GM15510 (cell line): ENCODE results near the gene STRADA.

Experiments used
- POLR2A ChIP-seq: IDR thresholded peaks from 3 replicates; pipeline ENCODE4 v1.6.1; 2011; ENCODE audit warnings: borderline replicate concordance; ENCODE audit not compliant: insufficient read length; ENCODE audit errors: extremely low read depth

STRADA gene

DNA sequence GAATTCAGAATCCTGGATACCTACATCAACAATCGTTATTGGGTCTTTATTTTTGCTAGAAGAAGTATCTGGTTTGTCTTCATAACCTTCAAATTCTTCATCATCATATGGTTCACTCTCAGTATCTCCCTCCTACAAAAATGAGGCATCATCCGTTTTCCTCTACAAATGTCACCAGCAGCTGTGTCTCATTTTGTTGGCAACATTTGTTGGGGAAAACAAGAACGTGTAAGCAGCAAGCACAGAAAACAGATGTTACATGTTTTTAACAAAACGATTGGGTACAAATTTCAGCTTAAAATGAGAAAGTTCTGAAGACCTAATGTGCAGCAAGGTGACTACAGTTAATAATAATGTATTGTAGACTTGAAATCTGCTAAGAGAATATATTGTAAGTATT lies 23.1 kb upstream of the STRADA start:
- no peak for TF ChIP-seq POLR2A

DNA sequence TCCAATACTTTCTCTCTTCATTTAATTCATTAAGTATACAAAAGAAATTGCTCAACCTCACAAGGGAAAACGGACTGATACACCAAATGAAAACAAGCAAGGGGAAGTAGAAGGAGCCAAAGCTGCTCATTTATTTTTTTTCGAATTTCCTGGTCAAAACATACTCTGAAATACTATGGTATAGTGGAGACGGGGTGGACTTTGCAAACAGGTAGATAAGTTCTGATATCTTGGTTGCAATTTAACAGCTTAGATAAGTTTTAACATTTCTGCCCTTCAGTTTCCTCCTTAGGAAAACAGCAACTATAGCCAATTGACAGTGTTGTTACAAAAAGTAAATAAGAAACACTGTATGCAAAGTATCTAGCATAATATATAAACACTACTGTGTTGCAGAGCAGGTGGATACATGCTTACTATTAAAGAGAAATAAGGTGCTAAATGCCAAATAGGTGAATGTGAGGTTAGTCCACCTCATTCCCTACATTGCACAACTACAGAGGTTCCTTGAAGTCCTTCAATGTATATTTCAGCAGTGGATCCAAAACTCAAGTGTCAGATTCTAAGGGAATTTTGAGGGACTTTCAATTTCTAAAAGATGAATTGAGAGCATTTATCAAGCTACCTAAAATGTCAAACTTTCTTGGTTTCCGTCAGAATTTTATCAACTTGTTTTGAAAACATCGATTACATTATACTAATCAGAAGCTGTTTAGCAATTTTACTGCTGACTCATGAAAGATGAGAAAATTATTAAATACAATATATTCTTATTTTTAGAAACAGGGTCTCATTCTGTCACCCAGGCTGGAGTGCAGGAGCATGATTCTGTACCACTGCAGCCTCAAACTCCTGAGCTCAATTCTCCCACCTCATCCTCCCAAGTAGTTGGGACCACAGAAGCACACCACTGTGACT lies 20.8 kb upstream of the STRADA start:
- no peak for TF ChIP-seq POLR2A

DNA sequence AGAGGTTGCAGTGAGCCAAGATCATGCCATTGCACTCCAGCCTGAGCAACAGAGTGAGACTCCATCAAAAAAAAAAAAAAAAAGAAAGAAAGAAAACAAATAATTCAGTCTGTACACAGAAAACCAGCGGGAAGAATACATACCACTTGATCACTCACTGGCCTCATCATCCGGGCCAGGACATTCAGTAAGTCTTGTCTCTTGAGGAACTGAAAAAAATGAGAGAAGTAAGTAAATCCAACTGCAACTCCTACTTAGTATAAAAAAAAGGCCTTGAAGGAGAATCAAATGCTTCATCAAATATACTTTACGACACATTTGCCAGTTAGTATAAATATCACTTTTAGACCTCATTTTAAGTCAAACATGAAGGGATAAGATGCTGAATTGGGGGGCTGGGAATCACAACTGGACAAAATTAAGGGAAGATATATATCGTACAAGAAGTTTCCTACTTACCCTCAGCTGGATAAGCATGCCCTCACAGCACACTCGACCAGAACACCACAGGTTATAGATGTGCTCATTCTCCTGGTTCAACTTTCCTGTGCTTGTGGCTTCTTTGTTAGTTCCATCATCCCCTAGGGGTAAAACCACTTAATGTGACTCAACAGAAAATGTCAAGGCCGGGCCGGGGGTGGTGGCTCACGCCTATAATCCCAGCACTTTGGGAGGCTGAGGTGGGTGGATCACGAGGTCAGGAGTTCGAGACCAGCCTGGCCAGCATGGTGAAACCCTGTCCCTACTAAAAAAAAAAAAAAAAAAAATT lies 19.4 kb upstream of the STRADA start:
- no peak for TF ChIP-seq POLR2A

DNA sequence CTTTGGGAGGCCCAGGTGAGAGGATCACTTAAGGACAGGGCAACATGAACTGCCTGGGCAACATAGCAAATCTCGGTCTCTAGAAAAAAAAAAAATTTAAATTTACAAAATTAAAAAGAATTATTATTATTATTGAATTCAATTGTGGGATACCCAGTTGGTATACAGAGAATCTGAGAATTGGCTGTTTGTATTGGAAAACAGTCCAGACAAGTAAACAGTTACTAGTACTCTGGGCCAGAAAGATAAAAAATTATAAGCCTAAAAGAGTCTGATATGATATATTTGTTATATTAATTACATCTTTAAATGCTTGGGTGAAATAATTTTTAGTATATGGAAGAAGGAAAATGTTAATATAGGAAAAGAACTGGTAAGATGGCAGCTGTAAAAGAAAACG lies 16.8 kb upstream of the STRADA start:
- TF ChIP-seq POLR2A: no peak

DNA sequence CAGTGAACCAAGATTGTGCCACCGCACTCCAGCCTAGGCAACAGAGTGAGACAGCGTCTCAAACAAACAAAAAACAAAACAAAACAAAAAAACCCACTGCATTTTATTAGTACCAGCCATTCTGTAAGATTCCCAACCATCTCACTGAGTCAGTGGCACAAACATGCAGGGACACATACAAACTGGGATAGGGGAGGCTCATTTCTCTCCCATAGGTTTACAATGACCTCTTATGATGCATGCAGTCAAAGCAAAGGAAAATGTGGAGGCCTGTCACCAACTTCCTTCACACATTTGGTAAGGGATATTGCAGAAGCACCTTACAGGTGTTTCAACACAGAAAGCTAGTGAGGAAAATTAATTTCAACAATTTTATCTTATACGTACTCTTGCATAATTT lies 12.4 kb upstream of the STRADA start:
- TF ChIP-seq POLR2A: no peak

DNA sequence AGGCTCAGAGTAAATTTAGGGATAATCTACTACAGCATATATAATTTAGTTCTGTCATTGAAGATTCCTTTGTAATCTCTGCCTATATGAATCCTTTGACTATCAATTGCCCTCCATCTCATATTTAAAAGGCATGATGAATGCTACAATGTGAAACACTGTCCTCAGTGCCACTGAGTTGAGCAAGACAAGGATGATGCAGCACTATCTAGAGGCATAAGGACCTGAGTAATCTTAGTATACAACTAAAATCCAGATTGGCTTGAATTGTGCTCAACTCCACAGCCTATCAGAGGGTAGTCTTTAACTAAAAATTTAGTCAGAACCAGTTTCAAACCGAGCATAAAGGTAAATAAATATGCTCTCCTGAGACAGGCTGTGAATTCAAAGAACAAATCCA lies 11.6 kb upstream of the STRADA start:
- no peak for TF ChIP-seq POLR2A

DNA sequence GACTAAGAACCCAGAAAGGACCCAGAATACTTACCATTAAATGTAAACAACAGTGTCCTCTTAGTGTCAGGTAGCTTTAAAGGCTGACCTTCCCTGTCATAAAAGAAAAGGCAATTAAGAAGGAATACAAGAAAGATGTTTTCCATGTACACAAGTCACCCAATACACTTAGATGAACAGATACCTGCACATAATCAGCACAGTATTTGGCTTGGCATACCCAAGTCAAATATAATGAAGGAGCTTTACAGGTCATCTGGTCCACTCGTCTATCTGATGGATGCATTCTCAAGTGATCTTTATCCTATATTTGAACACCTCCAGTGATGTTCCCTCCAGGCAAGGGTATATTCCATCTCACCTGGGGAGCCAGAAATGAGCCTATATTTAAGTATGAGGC lies 11.1 kb upstream of the STRADA start:
- TF ChIP-seq POLR2A: no peak

DNA sequence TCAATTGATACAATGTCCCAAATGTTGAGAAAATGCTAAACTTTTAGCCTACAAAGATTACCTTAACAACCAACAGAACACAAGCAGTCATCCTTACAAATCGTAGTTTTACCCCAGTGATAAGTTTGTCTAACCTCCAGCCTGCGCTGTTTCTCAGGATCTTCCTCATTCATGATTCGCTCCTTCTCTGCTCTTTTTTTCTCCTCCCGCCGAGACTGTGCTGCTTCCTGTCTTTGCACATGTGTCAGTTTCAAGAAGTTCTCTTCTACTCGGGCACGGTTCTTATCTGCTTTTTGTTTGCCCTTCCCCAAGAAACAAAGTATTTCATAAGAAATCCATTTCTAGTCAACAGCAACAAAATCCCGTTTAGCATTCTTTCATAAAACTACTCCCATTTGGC lies 10.2 kb upstream of the STRADA start:
- no peak for TF ChIP-seq POLR2A

DNA sequence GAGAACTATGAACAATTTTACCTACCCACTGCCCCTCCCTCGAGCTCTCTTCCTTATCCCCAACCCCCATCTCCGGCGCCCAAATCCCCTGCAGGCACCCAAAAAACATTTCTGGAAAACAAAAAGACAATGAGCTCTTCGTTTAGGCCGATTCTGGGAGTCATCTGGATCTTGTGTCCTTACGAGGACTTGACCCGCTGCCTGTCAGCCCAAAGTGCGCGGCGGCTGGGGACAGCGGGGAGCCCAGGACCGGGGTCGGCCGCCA lies 524 bp downstream of the STRADA start:
- TF ChIP-seq POLR2A: no peak

DNA sequence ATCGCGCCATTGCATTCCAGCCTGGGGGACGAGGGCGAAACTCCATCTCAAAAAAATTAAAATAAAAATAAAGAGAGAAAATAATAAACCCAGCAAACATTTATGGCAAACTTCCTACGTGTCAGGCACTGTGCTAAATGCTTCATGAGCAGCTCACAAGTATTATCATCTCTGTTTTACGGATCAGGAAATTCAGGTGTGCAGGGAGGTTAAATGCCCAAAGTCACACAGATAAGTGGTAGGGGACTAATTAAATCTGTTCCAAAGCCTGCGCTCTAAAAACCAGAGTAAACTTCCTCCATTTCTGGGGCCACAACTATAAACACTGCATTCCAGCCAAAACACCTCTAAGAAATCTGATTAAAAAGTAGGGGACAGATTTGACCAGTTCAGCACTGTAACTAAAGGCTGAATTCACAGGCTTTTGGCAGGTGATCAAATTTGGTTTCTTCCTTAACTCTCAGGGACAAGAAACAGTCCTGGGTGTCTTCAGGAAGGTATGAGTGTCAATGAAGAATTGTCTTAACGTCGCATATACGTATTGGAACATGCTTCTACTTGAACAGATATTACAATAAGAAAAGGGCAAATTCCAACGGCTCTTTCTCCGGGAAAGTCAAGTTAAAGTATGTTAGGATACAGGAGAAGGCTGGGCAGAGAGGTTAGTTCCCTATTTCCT lies 996 bp downstream of the STRADA start:
- no peak for TF ChIP-seq POLR2A

DNA sequence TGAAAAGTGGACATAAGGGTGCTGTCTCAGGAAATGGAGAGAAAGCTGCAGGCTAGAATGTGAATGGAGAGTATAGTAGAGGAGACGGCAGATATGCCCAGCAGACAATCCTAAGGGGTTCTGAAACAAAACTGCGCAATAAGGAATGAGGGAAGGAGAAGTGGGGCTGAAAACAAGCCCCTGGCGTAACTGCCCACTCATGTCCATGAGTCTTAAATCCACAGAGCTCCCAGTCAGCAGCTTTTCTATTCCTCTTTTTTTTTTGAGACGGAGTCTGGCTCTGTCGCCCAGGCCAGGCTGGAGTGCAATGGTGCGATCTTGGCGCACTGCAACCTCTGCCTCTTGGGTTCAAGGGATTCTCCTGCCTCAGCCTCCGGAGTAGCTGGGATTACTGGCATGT lies 5.9 kb downstream of the STRADA start:
- TF ChIP-seq POLR2A: no peak

DNA sequence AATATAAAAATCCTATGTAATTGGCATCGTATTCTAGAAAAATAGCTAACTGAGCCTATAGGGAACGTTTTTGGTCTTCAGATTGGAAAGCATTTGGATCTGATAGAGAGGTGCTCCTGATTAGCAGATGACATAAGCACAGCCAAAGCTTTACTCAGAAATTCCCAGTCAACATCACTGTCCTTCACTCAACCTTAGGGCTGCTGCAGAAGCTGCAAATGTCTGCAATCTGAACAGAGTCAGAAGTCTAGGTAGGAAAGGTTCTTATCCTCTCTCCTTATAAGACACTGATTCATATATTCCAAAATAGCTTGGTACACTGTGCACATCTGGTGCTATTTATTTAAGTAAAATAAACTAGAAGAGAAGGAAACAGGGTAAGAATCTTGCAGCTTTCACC lies 19.2 kb downstream of the STRADA start:
- TF ChIP-seq POLR2A: no peak

DNA sequence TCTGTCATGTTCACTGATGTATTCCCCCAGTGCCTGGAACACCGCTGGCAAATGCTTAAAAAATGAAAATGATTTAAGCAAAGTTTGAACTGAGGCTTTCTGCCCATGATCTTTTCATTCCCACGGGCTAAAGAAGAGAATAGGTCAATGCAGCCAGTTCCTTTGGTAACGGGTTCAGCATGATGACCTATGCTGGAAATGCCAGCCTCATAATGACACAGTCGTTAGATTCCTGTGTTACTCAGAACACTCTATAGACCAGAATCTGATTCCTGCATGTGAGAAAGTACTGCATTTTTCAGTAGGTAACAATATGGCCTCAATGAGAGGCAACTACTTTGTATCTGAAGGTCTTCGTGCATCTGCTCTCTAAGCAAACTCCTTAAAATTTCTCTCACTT lies 22.6 kb downstream of the STRADA start:
- TF ChIP-seq POLR2A: no peak

DNA sequence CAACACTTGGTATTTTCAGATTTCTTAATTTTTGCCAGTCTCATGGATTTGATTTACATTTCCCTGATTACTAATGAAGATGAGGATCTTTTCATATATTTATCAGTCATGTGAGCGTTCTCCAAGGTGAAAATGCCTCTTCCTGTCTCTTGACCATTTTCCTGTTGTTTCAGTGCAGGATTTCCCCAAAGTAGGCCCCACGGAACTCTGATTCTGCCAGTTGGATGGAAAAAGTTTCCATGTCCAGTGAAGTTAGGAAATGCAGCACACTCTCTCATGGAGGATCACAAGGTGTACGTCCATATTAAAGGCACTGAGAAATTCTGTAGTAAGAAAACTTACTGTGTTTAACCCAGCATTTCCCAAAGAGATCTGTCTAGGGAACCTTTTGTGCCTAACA lies 25.2 kb downstream of the STRADA start:
- no peak for TF ChIP-seq POLR2A

DNA sequence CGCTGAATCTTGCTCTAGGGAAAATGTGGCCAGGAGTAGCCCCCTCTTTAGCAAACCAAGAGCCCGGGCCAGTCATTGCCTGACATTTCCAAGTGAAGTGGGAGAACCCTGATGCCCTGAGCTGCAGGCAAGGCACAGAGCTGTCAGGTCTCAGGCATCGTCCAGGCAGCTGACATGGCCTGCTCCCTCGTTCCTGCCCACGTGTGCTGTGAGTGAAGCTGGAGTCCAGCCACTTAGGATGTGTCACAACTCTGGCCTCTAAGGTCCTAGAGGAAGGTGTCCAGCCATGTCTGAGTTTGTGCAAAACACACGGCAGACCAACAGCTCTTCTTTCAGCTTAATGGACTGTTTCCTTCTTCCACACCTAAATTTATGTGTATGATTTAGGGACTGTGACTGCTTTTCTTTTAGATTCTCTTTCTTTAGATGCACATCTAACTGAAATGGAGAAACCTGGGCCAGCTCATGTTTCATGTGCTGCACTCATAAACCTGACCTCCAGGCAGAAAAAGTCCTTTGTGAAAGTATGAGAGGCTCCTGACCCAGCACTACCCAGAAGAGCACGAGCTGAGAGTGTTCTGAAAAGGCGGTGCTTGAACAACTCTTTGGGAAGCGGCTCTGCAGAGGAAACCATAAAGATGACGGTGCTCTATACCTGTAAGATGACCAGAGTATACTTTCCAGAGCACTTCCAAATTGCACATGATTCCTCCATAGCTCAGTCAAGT lies 26.9 kb downstream of the STRADA start:
- TF ChIP-seq POLR2A: no peak
